DMS79 treated with DMSO at 0.1 percent for 48 hours (cell line): ENCODE data around the gene UBAC2.
"Not testable (repeated sequence)": the region's sequence is repeated elsewhere in the genome, so short reads cannot be mapped to it uniquely, and the experiment has no call there.

Source experiments
- DNase-seq: peaks from one replicate; lab custom pipeline; 2025; lab: John Stamatoyannopoulos, UW

Gene UBAC2

DNA sequence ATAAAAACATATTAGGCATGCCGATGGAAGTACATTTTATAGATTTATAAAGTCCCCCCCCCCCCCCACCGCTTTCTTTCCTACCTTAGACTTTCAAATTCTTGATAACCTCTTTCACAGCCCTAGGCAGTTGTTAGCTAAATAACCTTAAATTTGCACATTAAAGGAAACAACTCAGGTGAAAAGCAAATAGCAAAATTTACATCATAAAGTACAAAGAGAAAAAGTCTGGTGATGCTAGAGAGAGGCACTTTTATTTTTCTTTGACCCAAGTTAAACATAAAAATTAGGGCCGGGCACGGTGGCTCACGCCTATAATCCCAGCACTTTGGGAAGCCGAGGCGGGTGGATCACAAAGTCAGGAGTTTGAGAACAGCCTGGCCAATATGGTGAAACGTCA is 15.0 kb upstream of the UBAC2 start:
- no peak for DNase-seq

DNA sequence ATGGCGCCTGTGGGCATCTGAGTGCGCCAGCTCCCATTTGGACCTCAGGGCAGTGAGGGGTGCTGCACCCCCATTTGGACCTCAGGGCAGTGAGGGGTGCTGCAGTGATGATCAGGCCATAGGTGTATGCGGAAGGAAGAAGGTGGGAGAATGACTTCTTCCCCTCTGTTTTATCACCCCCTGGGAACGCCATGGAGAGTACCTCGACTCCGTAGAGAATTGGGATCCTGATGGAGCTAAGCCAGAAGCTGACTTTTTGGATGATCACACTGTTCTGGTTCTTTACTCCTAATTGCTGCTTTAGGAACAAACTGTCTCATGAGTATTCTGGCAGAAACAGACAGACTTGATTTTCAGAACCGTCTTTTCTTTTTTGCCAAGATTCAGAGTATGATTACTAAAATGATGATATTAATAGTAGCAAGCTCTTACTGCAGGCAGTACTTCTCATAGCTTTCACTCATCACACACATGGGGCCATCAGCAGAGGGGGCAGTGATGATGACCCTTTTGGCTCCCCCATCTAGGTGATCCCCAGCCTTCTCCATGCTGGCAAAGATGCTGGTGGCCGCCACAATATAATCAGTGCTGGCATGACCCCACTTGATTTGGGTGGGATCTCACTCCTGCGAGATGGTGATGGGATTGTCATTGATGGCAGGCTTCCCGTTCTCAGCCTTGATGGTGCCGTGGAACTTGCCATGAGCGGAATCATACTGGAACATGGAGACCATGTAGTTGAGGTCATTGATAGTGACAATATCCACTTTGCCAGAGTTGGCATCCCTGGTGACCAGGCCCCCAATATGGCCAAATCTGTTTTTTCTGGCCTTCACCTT is 10.3 kb upstream of the UBAC2 start:
- DNase-seq = no peak

DNA sequence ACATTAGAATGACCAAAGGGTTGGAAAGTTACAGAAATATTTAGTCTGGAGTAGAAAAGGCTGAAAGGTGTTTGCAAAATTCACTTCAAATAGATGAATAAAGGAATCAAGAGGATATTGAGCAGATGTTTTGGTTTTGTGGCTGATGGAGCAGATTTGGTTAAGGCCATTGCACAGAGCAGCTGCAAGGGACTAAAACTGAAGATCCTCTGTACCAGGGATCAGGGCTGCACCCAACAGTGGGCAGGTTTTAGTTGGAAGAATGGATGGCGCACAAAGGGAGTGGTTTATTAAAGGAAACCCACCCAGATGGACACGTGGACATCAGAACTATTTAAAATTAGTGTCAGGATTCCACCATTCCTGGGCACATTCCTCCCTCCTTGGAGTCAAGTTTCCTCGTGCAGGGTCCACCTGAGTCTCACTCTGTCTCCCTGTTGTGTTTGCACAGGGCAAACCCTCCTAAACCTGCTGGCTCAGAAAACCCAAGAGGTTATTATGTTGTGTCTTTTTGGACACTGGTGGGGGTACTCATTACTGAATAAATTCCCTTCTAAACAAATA is 9.2 kb upstream of the UBAC2 start:
- peak; percentile 34 for DNase-seq

DNA sequence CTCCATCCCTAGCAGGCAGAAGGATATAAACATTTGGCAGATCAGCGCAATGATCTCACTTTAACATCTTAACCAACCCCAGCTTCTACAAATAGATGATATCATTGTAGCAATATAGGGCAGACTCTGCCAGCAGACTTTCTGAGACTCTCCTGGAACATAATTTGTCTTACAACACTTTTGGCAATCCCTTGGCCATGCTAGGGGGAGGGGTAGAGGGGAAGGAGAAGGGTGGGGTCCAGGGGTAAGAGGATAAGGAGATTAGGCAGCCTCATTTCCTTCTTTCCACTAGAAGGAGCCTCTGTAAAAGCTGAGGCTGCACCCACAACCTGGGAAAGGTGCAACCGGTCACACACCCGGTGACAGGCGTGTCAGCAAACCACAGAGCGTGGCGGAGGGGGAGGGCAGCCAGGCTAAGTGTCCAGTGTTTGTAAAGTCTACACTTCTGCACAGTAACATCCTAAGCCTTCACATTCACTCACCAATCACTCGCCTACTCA is 8.7 kb upstream of the UBAC2 start:
- DNase-seq = no peak

DNA sequence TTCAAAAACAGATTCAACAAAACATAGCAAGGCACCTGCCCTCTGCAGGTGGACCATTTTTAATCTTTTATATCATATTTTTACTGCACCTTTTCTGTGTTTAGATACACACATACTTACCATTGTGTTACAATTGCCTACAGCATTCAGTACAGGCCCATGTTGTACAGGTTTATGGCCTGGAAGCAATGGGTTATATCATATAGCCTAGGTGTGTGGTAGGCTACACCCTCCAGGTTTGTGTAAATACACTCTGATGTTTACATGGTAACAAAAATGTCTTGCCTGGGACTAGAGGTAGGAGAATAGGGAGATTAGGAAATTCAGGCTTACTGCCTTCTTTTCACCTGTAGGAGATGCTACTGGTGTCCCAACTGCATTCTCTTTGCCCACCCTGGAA is 8.2 kb upstream of the UBAC2 start:
- DNase-seq = no peak

DNA sequence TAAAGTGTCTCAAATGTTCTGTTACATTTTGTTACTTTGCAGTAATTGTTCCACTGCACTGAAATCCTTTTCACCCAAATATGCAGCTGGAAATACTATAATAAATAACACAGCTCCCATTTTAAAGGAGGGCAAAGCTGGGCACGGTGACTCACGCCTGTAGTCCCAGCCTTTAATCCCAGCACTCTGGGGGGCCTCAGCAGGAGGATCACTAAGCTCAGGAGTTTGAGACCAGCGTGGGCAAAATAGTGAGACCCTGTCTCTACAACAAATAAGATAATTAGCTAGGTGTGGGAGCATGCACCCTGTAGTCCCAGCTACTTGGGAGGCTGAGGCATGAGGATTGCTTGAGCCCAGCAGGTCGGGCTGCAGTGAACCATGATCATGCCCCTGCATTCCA is 7.5 kb upstream of the UBAC2 start:
- no peak for DNase-seq

DNA sequence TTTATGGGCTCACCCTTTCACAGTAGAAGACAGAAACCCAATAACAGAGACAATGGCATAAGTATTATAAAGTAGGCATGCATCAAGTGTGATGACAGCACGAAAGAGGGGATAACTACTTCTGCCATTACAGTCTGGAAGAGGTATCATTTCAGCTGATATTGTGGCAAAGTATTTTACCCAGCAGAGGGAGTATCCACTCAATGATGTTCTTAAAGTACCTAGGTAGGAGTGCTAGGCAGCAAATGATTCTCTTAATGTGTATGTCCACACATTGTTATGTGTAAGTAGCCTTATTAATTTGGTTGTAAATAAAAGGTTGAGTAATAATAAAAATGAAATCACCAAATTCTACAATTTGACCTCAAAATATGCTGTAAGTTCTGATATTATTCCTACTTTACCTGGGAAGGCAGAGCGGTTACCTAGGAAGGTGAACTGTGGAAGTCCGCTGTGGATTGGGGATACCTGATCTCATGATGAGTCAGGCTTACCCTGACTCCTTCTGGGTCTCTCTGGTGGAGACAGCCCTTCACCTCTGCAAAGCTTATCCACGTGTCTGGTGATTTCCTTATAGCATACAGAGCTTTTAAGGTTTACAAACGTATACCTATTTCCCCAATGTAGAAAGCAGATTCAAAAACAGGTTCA is 4.1 kb upstream of the UBAC2 start:
- DNase-seq = no peak

DNA sequence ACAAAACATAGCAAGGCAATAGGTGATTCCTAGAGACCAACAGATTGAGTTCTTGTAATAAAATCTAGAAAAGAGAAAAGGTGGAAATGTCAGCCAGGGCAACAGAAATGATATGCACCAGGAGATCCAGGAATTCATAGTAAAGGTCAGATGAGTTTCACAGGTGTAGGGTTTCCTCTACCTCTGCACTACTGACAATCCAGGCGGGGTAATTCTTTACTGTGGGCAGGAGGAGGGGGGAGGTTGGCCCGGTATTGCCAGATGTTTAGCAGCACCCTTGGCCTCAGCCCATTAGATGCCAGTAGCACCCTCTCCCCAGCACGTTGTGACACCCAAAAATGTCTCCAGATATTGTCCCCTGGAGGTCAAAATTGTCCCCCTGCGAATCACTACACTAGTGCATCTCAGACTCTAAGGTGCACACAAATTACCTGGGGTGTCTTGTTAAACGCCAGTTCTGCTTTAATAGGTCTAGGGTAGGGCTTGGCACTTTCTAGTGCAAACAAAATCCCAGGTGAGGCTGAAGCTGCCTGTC is 3.5 kb upstream of the UBAC2 start:
- no peak for DNase-seq

DNA sequence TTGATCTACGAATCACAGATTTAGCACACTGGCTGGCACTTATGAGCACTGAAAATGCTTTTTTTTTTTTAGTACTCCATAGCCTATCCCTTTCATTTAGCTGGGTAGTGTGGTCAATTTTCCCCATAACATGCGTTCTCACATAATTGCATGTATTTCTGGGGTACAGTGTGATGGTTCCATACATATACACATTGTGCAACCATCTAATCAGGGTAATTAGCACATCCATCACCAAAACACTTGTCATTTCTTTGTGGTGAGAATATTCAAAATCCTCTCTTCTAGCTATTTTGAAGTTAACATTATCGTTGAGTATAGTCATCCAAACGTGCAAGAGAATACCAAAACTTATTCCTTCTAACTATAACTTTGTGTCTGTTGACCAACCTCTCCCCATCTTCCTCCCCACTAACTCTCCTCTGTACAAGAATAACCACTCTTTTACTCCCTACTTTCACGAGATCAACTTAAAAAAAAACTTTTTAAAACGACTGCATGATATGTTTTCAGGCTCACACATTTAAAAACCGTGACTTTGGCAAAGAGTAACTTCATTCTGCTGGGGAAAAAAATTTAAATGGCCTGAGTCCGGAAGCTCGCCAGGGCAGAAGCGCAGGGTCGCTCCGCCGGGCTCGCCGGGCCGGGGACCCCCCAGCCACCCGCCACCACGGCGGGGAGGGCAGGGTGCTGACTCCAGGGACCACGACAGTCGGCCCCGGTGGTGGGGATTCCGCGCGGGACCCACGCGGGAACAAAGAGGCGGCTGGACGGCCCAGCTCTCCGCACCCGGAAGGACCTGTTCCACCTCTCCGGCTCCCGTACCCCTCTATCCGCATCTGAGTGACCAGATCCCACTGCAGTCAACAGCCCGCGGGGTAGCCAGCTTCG is 868 bp upstream of the UBAC2 start:
- peak; percentile 67 for DNase-seq

DNA sequence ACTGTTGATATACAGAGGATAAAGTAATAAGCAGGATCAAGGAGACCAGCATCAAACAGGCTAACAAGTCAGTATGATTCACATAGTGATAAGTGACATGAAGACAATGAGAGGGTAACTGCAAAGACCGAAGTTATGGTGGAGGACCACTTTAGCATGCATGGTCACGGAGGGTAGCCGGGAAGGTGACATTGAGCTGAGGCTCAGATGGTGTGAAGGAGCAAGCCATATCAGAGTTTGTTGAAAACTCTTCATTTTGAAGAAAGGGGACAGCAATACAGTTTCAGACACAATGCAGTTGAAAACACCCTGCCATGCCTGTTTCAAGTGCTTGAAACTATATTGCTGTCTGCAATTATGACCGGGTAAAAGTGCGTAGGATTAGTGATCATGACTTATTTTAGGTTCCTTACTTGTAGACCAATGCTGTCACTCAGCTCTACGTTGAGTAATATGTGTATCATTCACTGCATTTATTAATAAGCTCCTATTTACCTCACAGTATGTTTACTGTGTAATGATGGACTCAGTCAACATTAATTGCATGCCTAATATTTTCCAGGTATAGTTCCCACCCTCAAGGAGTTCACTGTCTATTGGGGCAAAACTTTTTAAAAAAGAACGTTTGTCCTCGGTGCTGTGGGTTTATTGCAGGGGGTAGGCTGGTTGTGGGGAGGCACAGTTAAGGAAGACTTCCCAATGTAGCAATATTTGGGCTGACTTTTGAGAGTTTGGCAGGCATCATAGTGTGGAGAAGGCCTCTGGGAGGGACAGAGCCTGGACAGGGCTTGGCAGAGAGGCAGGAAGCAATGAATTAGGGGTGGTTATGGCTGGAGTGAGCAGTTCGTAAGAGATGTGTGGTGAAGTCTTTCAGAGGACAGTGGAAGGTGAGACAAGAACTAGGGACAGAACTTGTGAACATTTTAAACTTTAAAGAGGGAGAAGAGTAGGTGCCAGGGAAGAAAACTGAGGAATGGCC is 3.2 kb downstream of the UBAC2 start:
- DNase-seq = no peak

DNA sequence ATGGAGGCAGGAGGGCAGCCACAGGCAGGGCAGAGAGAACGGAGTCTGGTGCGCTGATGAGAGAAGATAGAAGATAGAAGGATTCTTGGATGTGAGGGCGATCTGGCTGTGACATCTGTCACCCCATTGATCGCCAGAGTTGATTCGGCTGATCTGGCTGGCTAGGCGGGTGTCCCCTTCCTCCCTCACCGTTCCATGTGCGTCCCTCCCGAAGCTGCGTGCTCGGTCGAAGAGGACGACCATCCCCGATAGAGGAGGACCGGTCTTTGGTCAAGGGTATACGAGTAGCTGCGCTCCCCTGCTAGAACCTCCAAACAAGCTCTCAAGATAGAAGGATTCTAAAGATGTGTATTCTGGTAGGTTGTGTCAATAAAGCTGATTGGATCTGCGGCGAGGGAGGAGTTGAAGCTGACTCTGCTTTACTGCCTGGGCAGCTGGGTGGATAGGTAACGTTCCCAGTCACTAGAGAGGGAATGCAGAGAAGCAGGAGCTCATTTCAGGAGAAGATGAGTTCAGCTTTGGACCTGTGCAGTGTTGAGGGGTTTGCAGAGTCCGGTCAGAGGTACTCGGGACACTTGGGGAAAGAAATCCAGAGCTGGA is 5.1 kb downstream of the UBAC2 start:
- DNase-seq = no peak

DNA sequence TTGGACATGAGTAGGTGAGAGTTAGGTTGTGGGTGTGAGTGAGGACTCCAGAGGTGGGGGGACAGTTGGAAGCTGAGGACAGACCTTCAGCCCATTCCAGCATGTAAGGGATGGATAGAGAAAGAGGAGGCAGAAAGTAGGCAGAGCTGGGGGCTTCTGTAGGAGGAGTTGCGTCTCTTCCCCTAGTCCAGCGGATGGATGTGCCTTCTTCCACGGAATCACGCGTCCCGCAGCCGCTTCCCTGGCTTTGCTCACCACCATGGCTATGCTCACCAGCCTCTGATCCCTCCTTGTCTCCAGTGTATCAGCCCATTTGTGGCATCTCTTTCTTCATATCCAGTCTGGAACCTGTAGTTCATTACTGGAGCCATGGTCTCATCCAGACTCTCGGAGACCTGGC is 5.6 kb downstream of the UBAC2 start:
- DNase-seq = no peak

DNA sequence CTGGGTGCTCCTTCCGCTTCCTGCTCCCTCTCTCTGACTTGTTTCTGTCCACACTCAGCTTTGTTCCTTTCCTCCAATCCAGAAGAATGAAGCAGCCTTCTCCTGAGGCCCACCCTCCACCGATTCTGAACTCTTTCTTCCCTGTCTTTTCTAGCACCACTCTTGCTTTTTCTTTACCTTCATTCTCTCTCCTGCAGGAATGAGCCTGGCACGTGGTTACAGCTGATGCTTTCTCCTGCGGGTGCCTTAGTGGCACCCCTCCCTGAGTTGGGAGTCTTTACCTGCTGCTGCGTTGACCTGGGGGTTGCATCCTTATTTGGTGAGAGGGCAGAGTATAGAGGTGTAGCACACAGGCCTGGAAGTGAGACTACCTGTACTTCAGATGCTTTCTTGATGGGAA is 6.2 kb downstream of the UBAC2 start:
- DNase-seq = no peak

DNA sequence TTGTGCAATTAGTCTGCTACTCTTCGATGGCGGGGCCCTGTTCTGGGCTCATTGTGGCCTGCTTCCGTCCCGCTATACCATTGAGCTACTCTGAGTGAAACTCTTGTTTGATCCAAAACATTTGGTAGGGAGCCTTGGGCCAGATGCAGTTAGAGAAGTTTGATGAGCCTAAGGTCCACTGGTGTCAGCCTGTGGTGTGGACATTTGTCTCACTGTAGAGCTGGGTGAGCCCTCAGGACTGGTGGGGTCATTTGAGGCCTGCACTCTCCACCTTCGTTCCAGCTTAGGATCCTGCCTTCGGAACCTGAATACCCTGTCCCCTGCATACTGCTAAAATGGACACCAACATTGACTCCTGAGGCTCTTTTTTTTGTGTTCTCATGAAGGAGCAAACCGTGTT is 6.9 kb downstream of the UBAC2 start:
- DNase-seq = no peak

DNA sequence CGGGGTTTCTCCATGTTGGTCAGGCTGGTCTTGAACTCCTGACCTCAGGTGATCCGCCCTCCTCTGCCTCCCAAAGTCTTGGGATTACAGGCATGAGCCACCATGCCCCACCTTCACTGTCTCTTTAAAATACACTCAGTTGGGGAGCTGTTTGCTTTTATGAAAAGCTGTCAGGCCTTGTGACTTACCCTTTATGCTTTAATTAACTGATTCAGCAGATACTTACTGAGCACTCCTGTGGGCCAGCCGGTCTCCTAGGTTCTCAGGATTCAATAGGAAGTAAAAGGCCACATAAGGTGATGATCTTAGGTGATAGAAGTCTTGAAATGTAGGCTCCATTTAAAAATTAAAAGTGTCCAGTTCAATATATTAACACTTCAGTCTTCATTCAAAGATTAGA is 7.5 kb downstream of the UBAC2 start:
- no peak for DNase-seq

DNA sequence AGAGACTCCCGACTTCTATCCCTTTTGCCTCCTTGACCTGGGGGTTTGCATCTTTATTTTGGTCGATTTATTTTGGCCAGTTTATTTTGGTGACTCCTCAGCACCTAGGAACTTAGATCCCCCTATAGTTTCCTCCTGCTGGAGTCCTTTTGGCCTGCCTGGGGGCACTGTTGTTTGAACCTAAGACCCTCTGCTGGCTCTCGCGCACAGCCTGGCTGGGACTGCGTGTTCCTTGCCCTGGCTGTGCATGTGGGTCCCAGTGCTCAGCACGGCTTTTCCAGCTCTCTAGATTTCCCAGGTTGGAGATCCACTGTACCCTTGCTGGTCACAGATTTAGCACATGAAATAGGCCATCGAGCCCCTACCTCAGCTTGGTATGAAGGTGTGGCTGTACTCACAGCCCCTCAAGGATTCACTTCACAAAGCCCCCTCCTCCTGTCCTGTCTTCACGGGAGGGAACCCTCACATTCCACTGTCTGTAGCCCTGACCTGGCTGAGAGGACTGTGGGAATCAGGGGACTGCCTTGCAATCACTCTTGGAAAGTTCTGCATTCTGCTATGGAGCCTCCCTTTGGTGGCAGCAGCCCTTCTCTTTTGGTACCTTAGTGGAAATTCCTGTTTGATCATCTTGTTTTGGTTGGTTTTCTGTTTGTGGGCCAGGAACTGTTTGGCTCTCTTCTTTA is 8.3 kb downstream of the UBAC2 start:
- no peak for DNase-seq

DNA sequence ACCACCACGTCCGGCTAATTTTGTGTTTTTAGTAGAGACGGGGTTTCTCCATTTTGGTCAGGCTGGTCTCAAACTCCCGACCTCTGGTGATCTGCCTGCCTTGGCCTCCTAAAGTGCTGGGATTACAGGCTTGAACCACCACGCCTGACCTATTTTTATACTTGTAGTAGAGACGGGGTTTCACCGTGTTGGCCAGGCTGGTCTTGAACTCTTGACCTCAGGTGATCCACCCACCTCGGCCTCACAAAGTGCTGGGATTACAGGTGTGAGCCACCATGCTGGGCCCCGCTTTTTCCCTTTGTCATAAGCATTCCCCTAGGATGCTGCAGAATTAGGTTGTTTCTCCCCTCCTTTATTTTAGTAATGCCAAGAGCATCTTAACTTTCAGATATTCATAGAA is 10.0 kb downstream of the UBAC2 start:
- not testable (repeated sequence) for DNase-seq

DNA sequence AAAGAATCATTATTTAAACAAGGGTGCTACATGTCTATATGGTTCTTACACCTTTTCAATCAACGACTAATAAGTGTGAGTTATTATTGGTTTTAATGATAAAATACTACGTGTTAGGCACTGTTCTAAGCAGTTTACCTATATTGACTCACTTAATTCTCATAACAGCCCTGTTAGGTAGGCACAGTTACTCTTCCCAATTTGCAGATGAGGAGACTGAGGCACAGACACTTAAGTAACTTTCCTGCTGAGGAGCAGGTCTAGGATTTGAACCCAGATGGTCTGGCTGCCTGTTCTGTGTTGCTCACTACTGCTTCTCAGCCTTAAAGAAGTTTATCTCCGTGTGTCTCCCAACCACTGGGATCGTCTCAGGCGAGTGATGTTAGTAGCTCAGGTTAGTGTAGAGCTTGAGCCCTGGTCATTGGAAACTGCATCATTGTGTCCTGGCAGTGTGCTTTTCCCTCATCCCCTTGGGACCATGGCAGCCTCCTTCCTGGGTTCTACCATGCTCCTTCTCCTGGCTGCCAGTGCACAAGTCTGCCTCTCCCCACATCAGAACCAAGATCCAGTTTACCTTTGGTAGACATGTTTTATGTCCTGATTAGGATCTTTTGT is 10.9 kb downstream of the UBAC2 start:
- no peak for DNase-seq

DNA sequence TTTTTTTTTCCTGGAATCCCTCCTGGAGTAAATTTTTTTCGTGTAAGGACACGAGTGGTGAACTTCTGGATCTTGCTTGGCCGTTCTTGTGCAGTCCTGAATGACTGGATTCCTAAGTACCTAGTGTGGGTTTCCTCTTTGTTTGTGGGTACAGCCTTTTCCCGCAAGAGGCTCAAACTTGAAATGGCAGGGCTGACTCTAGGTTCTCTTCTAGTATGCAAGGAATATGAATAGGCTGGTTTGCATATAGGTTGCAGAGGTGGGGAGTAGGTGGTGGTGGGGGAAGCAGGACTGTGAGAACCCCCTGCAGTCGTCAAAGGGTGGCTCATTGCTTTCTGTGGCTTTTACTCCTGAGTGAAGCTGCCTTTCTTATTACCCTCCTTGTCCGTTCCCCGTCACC is 13.6 kb downstream of the UBAC2 start:
- DNase-seq = no peak
